Testis (tissue), 3 donors: ENCODE results near the gene NIT1. TPM values are rescaled to one million over a fixed set of nuclear protein-coding genes. Genes with fewer than 3 reads are reported as not detected.
A peak's percentile ranks its signal among the peaks of the same experiment; 100 is the strongest.

Experiments used
- DNase-seq: peaks from one replicate; pipeline ENCODE4 v3.0.0-alpha.2; 2019
- H3K27ac ChIP-seq, 2 donors: fragments of 200-600 bp; sonication (generic); one replicate each; pipeline ENCODE4 v1.5.1; 2019
- H3K27me3 ChIP-seq: fragments of 200-600 bp; sonication (generic); one replicate; pipeline ENCODE4 v1.5.1; 2019
- H3K36me3 ChIP-seq: fragments of 200-600 bp; sonication (generic); one replicate; pipeline ENCODE4 v1.5.1; 2017; ENCODE audit warnings: low read depth; ENCODE audit errors: missing control alignments
- H3K4me1 ChIP-seq: fragments of 200-600 bp; sonication (generic); one replicate; pipeline ENCODE4 v1.5.1; 2019
- H3K4me3 ChIP-seq, 2 donors: fragments of 200-600 bp; sonication (generic); one replicate each; pipeline ENCODE4 v1.5.1; 2017 to 2019
- H3K9me3 ChIP-seq: fragments of 200-600 bp; sonication (generic); one replicate; pipeline ENCODE4 v1.5.1; 2017
- CTCF ChIP-seq, 3 experiments: fragments of 450-650 bp in 2 of 3; fragments of 200-600 bp in 1 of 3; sonication (generic) in 1 of 3; IDR thresholded peaks; one replicate each; pipeline ENCODE4 v1.5.1; 2016 to 2019; ENCODE audit warnings: antibody characterized with exemption in 3 of 3, mild to moderate bottlenecking in 2 of 3, moderate library complexity in 1 of 3
- POLR2A ChIP-seq: fragments of 450-650 bp; IDR thresholded peaks from one replicate; pipeline ENCODE4 v1.6.1; 2017; ENCODE audit warnings: antibody characterized with exemption, mild to moderate bottlenecking, moderate library complexity
- WGBS, 2 donors: methylation state at CpG; one replicate each; pipeline ENCODE4 v1.1.5; 2018; 5-methylcytosine and 5-hydroxymethylcytosine counted together
- intact Hi-C: fragments of 100-400 bp; cut with DNase I; formaldehyde crosslinking; loops from one replicate; pipeline ENCODE4 v1.15.1; 2023; ENCODE audit warnings: low total_unique reads
- polyA plus RNA-seq: library from polyadenylated mRNA; stranded (reverse); fragments of 350-450 nt; fragmentation: Illumina TruSeq; extraction: RNeasy Lipid Tissue Mini Kit (QIAGEN cat#74804); gene quantifications from one replicate; pipeline ENCODE4 v1.2.3, GENCODE V29; 2014; ENCODE audit warnings: low read depth, low replicate concordance; ENCODE audit not compliant: insufficient read depth
- total RNA-seq, 2 donors: library from RNA; depleted of rRNA; stranded (reverse); fragments of >200 nt; gene quantifications; one replicate each; pipeline ENCODE4 v1.2.3, GENCODE V29; 2016

NIT1 gene
- total and polyA plus RNA-seq, 3 donors from 2014 or later, result 44.8 to 51.1 (median 51.1) TPM

DNA sequence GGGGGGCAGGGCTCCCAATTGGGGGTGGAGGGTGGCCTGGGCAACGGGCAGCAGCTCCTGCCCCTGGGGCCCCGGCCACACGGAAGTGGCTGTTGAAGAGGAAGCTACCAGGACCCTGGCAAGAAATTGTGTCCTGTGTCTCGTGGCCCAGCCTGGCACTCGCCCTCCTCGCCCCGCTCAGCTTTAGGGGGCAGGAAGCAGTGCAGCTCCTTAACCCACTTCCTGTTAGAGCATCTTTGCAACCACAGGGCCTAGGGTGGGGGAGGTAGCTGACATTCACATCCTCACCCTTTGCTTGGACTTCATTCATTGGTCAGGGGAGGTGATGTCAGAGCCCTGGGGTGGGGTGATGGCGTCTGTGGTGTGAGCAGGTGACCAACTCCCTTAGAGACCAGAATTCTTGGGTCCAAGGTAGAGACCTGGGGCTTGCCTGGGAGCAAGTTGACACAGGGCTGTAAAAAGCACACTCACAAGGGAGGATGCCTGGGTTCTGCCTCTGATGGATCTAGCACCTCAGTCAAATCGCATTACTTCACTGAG, 48.1 kb upstream of the NIT1 start, which contains the start of gene ARHGAP30:
Gene ARHGAP30 (minus strand): TSS at position 161 of the 540 bp plus-strand sequence. CDS start 267 bp downstream, outside the sequence.
- Histone ChIP-seq H3K36me3 (no peaks in the 10 kb centered on the region), H3K27ac (no peak within 1 kb of the TSS), H3K27me3 (no peaks in the 10 kb centered on the region), H3K4me3 (no peak within 1 kb of the TSS), H3K9me3 (no peaks in the 10 kb centered on the region), H3K4me1 (no peaks in the 10 kb centered on the region)
- intact Hi-C loops, result no loop called here
- WGBS, 2 donors, result 75 to 91% methylated on average over 9 of the region's 9 CpGs
- no peak for TF ChIP-seq CTCF (IDR thresholded peaks at IDR 0.05)
- no peak for TF ChIP-seq POLR2A
- DNase-seq, result peak; percentile 45

- Histone ChIP-seq H3K4me3 (no peak overlapping the region), H3K9me3 (no peaks in the 10 kb centered on the region), H3K4me1 (no peaks in the 10 kb centered on the region), H3K27ac (no peak overlapping the region), H3K27me3 (no peaks in the 10 kb centered on the region), H3K36me3 (no peaks in the 10 kb centered on the region)
- no peak for DNase-seq
- TF ChIP-seq CTCF (IDR thresholded peaks at IDR 0.05), result no peak
- no peak for TF ChIP-seq POLR2A
- intact Hi-C loops, result no loop called here
- 89 to 94% methylated on average over 4 of the region's 4 CpGs for WGBS, 2 donors
These were observed 47.1 kb upstream of the NIT1 start for GRCh38 chr1:161070761-161071160.

DNA sequence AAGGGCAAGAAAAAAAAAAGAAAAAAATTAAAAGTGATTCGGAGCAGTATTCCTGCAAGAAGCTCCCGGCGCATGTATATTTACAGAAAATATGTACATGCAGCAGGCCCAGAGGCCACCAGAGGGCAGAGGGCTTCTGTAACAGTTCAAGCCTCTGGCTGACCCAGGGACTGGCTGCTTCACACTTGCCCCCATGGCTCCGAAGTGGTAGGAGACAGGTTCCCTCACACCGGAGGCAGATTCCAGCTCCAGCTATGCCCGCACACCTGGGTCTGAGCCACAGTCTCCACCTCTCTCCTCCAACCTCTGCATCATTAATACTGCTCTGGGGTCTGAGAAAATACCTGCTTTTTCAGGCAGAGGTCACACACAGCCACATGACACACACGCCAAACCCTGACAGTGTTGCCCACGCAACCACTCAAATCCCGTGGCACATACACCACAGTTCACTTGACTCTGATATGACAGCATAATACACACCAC, 46.0 kb upstream of the NIT1 start:
- TF ChIP-seq CTCF (IDR thresholded peaks at IDR 0.05) (peak; percentile 12 to 45 (median 22)), POLR2A (no peak)
- 69 to 83% methylated on average over 9 of the region's 9 CpGs for WGBS, 2 donors
- Histone ChIP-seq H3K9me3 (no peaks in the 10 kb centered on the region), H3K4me3 (no peak overlapping the region), H3K27ac (no peak overlapping the region), H3K27me3 (no peaks in the 10 kb centered on the region), H3K4me1 (no peaks in the 10 kb centered on the region), H3K36me3 (no peaks in the 10 kb centered on the region)
- DNase-seq, result peak; percentile 76
- intact Hi-C loops, result no loop called here

GRCh38 chr1:161072751-161073449, 45.0 kb upstream of the NIT1 start:
- Histone ChIP-seq H3K9me3 (no peaks in the 10 kb centered on the region), H3K36me3 (no peaks in the 10 kb centered on the region), H3K27me3 (no peaks in the 10 kb centered on the region), H3K4me3 (no peak overlapping the region), H3K27ac (no peak overlapping the region), H3K4me1 (no peaks in the 10 kb centered on the region)
- TF ChIP-seq POLR2A (no peak), CTCF (IDR thresholded peaks at IDR 0.05) (no peak)
- 85 to 88% methylated on average over 19 of the region's 19 CpGs for WGBS, 2 donors
- intact Hi-C loops, result no loop called here
- DNase-seq, result no peak
